Stimulated activated effector memory CD8-positive, alpha-beta T cell treated with anti-CD3 and anti-CD28 coated beads, Interleukin-12 subunit alpha, Interleukin-12 subunit beta, amount 100 ng/mL, for 72 hours (primary cell): ENCODE data around the gene ARHGEF4.

Experiments used
- ATAC-seq: fragments of 150-1000 bp; cut with Tn5 transposase; 2 replicates; pipeline ENCODE4 v1.10.0; 2021
- DNase-seq, 2 donors: peaks; one replicate each; pipeline ENCODE4 v3.0.0; 2021 to 2022; ENCODE audit warnings: low spot score in 2 of 2
- H3K27ac Mint-ChIP-seq: one replicate; pipeline ENCODE4 v1.8.0; 2022; ENCODE audit warnings: mild to moderate bottlenecking, mixed read lengths
- H3K36me3 Mint-ChIP-seq: one replicate; pipeline ENCODE4 v1.8.0; 2022; ENCODE audit warnings: mild to moderate bottlenecking, mixed read lengths
- H3K4me1 Mint-ChIP-seq: one replicate; pipeline ENCODE4 v1.8.0; 2022; ENCODE audit warnings: mixed read lengths
- H3K4me3 Mint-ChIP-seq: one replicate; pipeline ENCODE4 v1.8.0; 2022; ENCODE audit warnings: mild to moderate bottlenecking, mixed read lengths
- H3K9me3 Mint-ChIP-seq: one replicate; pipeline ENCODE4 v1.8.0; 2022; ENCODE audit warnings: mixed read lengths

The ARHGEF4 gene

GRCh38 chr2:130836501-130837174, at the start of gene ARHGEF4:
Gene ARHGEF4, plus strand, starts transcription at chr2:130836914. Its CDS starts 40 bp downstream, at chr2:130836954.
- H3K4me1 Mint-ChIP-seq, result no peaks in the 10 kb centered on the region
- no peaks in the 10 kb centered on the region for H3K36me3 Mint-ChIP-seq
- no peaks in the 10 kb centered on the region for H3K9me3 Mint-ChIP-seq
- DNase-seq (no peak), ATAC-seq (peak; percentile 18)
- peak within 1 kb of the TSS; percentile 48 for H3K4me3 Mint-ChIP-seq
- H3K27ac Mint-ChIP-seq, result no peak within 1 kb of the TSS

- H3K36me3 Mint-ChIP-seq, result no peaks in the 10 kb centered on the region
- H3K4me1 Mint-ChIP-seq, result no peaks in the 10 kb centered on the region
- ATAC-seq, result no peak
- H3K9me3 Mint-ChIP-seq, result no peaks in the 10 kb centered on the region
- H3K4me3 Mint-ChIP-seq, result no peak overlapping the region
- DNase-seq, result no peak
- no peak overlapping the region for H3K27ac Mint-ChIP-seq
Measured at GRCh38 chr2:130787841-130788240, 48.9 kb upstream of the ARHGEF4 start.

- no peak for ATAC-seq
Measured at GRCh38 chr2:130790312-130790711, 46.4 kb upstream of the ARHGEF4 start.

DNA sequence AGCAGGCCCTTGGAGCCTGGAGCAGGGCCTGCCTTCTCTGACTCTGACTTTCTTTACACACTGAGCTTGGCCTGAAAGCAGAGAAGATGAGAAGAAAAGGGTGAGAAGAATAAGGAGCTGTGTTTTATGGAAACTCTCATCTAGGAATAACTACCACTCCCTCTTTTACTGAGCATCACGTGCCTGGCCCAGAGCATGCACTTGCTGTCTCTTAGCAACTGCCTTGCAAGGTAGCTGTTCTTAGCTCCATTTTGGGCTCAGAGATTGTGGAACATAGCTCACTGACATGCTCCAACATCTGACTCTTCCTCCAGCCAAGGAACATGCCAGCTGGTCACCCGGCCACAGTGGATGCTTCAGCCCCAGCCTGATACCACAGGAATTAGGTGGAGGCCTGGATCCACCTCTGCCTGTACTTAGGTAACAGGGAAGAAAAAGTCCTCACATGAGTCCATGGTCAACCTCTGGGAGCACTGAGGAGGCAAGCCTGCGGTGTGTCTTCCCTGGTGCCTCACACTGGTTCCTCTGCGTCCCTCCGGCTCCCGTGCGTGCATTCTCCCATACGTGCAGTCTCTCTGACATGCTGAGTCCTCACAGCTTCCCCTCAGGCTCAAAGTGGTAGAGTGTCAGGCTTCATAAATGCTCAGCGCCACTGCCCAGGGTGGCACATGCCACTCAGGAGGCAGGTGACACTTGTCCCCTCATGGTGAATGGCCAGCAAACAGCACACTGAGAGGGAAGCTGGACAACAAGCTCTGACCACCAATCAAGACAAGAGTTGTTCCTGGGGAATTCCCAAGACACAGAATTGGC, 45.7 kb upstream of the ARHGEF4 start:
- ATAC-seq, result no peak
- DNase-seq, result no peak
- Mint-ChIP-seq H3K36me3 (no peaks in the 10 kb centered on the region), H3K9me3 (no peaks in the 10 kb centered on the region), H3K27ac (no peak overlapping the region), H3K4me3 (no peak overlapping the region), H3K4me1 (peaks cover 8% of the 10 kb centered on the region)

More at GRCh38 chr2:130790312-130790711, 46.4 kb upstream of the ARHGEF4 start:
- no peak overlapping the region for H3K4me3 Mint-ChIP-seq
- peaks cover under 1% of the 10 kb centered on the region for H3K4me1 Mint-ChIP-seq
- H3K36me3 Mint-ChIP-seq, result no peaks in the 10 kb centered on the region
- H3K9me3 Mint-ChIP-seq, result no peaks in the 10 kb centered on the region
- H3K27ac Mint-ChIP-seq, result no peak overlapping the region
- DNase-seq, result no peak

DNA sequence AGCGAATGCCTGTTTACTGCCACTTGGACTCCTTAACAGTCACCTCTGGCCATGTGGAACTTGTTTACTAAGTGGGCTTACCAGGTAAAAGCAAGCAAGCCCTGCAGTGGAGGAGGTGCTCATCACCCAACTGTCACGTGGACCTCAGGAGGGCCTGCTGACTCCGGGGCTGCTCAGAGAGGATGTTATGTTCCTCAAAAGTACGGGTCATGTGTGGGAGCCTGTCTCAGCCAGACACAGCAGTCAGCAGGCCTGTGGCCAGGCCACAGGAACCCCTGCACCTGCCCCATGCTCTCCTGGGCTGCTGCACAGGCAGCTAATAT, 45.1 kb upstream of the ARHGEF4 start:
- H3K9me3 Mint-ChIP-seq, result no peaks in the 10 kb centered on the region
- no peak for DNase-seq
- no peak overlapping the region for H3K27ac Mint-ChIP-seq
- no peak for ATAC-seq
- peaks cover 12% of the 10 kb centered on the region for H3K4me1 Mint-ChIP-seq
- H3K4me3 Mint-ChIP-seq, result no peak overlapping the region
- no peaks in the 10 kb centered on the region for H3K36me3 Mint-ChIP-seq

- ATAC-seq, result no peak
- Mint-ChIP-seq H3K36me3 (no peaks in the 10 kb centered on the region), H3K4me3 (no peak overlapping the region), H3K27ac (peak overlapping the region; percentile 50), H3K4me1 (peaks cover 17% of the 10 kb centered on the region), H3K9me3 (no peaks in the 10 kb centered on the region)
- DNase-seq, result no peak
Measured at GRCh38 chr2:130795431-130795830, 41.3 kb upstream of the ARHGEF4 start.

GRCh38 chr2:130796290-130796689, 40.4 kb upstream of the ARHGEF4 start:
- Mint-ChIP-seq H3K9me3 (no peaks in the 10 kb centered on the region), H3K36me3 (no peaks in the 10 kb centered on the region), H3K4me3 (no peak overlapping the region), H3K4me1 (peaks cover 17% of the 10 kb centered on the region), H3K27ac (peak overlapping the region; percentile 50)
- DNase-seq, result peak; percentile 4 to 57
- peak; percentile 31 for ATAC-seq

GRCh38 chr2:130797493-130798435, 39.0 kb upstream of the ARHGEF4 start:
- peak overlapping the region; percentile 32 for H3K27ac Mint-ChIP-seq

DNA sequence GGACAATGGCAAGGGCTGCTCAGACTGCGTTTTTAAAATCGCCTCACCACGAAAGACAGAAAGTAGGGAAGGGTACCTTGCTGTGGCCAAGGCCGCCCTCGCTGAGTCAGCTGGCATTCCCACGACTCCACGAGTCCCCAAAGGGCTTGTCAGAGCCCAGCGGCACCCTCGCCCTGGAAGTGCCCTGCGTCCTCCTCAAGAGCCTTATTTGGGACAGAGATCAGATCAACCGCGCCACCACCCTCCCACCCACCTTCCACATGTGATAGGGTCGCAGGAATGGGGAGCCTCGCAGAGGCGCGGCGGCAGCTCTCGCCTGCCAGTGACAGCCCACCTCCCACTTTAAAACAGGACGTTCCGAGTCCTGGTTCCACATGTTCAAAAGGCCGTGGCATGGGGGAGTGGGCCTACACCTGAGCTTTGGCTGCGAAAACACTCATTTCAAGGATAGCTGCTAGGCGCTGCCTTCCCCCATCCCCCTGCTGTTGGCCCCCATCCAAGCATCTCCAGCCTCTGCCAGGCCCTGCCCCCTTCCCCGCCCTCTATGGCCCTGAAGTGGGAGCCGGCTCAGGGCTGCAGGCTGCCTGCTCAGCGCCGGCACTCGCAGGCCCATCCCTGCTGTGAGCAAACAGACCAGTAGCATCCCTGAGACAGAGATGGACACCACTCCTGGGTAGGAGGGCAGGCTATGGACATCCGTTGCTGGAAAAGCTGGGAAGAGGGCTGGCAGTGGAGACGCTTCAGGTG, 38.1 kb upstream of the ARHGEF4 start:
- Mint-ChIP-seq H3K4me3 (peak overlapping the region; percentile 60), H3K27ac (peak overlapping the region; percentile 32), H3K36me3 (no peaks in the 10 kb centered on the region), H3K9me3 (no peaks in the 10 kb centered on the region), H3K4me1 (peaks cover 22% of the 10 kb centered on the region)
- no peak for DNase-seq
- ATAC-seq, result no peak

More at GRCh38 chr2:130797493-130798435, 39.0 kb upstream of the ARHGEF4 start:
- Mint-ChIP-seq H3K4me1 (peaks cover 22% of the 10 kb centered on the region), H3K4me3 (peak overlapping the region; percentile 60), H3K36me3 (no peaks in the 10 kb centered on the region), H3K9me3 (no peaks in the 10 kb centered on the region)
- DNase-seq (peak; percentile 96 to 97), ATAC-seq (peak; percentile 93)

- no peak overlapping the region for H3K4me3 Mint-ChIP-seq
Measured at GRCh38 chr2:130799295-130799694, 37.4 kb upstream of the ARHGEF4 start.

DNA sequence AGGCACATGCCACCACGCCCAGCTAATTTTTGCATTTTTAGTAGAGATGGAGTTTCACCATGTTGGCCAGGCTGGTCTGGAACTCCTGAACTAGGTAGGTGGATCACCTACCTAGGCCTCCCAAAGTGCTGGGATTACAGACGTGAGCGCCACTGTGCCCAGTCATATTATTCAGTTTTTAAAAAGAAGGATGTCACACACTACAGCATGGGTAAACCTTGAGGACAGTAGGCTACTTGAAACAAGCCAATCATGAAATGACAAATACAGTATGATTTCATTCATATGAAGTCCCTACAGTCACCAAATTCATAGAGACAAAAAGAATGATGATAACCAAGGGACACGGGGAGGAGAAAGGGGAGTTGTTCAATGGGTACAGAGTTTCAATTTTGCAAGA, 31.1 kb upstream of the ARHGEF4 start:
- H3K27ac Mint-ChIP-seq, result peak overlapping the region; percentile 10
- no peaks in the 10 kb centered on the region for H3K36me3 Mint-ChIP-seq
- ATAC-seq (no peak), DNase-seq (no peak)
- H3K9me3 Mint-ChIP-seq, result no peaks in the 10 kb centered on the region
- H3K4me1 Mint-ChIP-seq, result peaks cover 17% of the 10 kb centered on the region
- no peak overlapping the region for H3K4me3 Mint-ChIP-seq

More at GRCh38 chr2:130799295-130799694, 37.4 kb upstream of the ARHGEF4 start:
- Mint-ChIP-seq H3K36me3 (no peaks in the 10 kb centered on the region), H3K4me1 (peaks cover 22% of the 10 kb centered on the region), H3K9me3 (no peaks in the 10 kb centered on the region), H3K27ac (no peak overlapping the region)
- ATAC-seq (no peak), DNase-seq (no peak)

GRCh38 chr2:130806370-130806769, 30.3 kb upstream of the ARHGEF4 start:
- Mint-ChIP-seq H3K27ac (peak overlapping the region; percentile 10), H3K9me3 (no peaks in the 10 kb centered on the region), H3K4me3 (no peak overlapping the region), H3K4me1 (peaks cover 17% of the 10 kb centered on the region), H3K36me3 (no peaks in the 10 kb centered on the region)
- no peak for DNase-seq
- no peak for ATAC-seq

DNA sequence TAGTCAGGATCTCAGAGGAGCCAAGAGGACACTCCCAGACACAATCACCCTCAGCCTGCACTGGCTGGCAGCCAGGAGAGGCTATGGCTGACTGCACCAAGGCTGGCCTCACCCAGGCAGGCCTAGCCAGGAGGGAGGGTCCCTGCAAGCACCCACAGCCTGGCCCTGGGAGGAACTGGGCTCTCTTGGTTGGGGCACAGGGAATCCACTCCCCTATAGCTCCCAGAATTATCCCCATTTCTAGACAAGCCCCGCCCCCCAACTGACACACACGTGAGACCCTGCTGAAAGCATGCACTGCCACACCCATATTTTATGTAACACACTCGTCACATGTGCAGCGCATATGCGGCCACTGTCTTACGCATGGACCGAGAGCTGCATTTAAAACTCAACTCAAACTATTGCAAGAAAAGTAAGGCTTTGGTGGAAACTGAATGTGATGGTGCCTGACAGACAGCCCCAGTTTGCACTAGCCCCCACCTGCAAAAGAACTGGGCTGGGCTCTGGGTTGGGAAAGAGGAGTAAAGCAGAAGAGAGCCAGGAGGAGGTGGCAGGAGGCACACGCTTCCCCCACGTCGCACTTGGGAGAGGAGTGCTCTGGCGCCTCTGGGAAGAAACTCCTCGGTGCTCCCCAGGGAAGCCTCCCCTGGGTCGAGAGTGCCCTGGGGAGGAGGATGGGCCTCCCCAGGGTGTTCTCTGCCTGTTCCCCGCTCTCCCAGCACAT, 28.9 kb upstream of the ARHGEF4 start:
- Mint-ChIP-seq H3K27ac (no peak overlapping the region), H3K9me3 (no peaks in the 10 kb centered on the region), H3K4me1 (peaks cover 12% of the 10 kb centered on the region)

More for the DNA sequence above, 28.9 kb upstream of the ARHGEF4 start:
- ATAC-seq, result no peak
- no peak overlapping the region for H3K4me3 Mint-ChIP-seq
- H3K36me3 Mint-ChIP-seq, result no peaks in the 10 kb centered on the region
- no peak for DNase-seq
